GM12878 (cell line): Measurements from ENCODE around the gene GRK5.

Source experiments
- CTCF ChIP-seq, 3 experiments: IDR thresholded peaks in 2 of 3; conservative IDR thresholded peaks in 1 of 3; 2 replicates each; pipeline ENCODE4 v1.5.1; 2011; ENCODE audit warnings: low read depth in 3 of 3, low read length in 3 of 3, mild to moderate bottlenecking in 3 of 3, control low read depth in 2 of 3, moderate library complexity in 2 of 3, inconsistent platforms in 1 of 3, mixed read lengths in 1 of 3; ENCODE audit not compliant: control insufficient read depth in 2 of 3, insufficient read depth in 1 of 3; ENCODE audit errors: extremely low read depth in 1 of 3
- EZH2 ChIP-seq: IDR thresholded peaks from 2 replicates; pipeline ENCODE4 v1.6.1; 2012; ENCODE audit warnings: low read depth, mild to moderate bottlenecking, control low read depth, inconsistent platforms, low read length, borderline replicate concordance; ENCODE audit not compliant: control insufficient read depth
- PBX3 ChIP-seq: IDR thresholded peaks from 2 replicates; pipeline ENCODE4 v1.6.1; 2011; ENCODE audit warnings: mild to moderate bottlenecking, low read depth, low read length, moderate library complexity; ENCODE audit not compliant: insufficient replicate concordance
- PRDM15 ChIP-seq: fragments of 450-650 bp; formaldehyde crosslinking; IDR thresholded peaks from 2 replicates; pipeline ENCODE4 v1.4.0; 2020; ENCODE audit warnings: mild to moderate bottlenecking, moderate library complexity
- TCF3 ChIP-seq: IDR thresholded peaks from 2 replicates; pipeline ENCODE4 v1.6.1; 2012; ENCODE audit warnings: low read depth, mild to moderate bottlenecking, low read length, borderline replicate concordance; ENCODE audit not compliant: insufficient read depth

GRCh38 chr10:119409385-119409784 lies 202.0 kb downstream of the GRK5 start:
- TF ChIP-seq PRDM15 (CRISPR knock-in tag) (no peak), EZH2 (no peak), CTCF (IDR thresholded peaks at IDR 0.05 in 2 of 3, conservative IDR thresholded peaks at IDR 0.05 in 1 of 3; ENCODE audit: control insufficient read depth in 2 of 3, extremely low read depth in 1 of 3, insufficient read depth in 1 of 3, low read depth in 3 of 3, low read length in 3 of 3) (no peak), TCF3 (no peak), PBX3 (no peak)
